ENCODE measurements around the gene PMEL. TPM values are rescaled to one million over a fixed set of nuclear protein-coding genes. Genes with fewer than 3 reads are reported as not detected.
"Not testable (repeated sequence)": the region's sequence is repeated elsewhere in the genome, so short reads cannot be mapped to it uniquely, and the experiment has no call there.

PMEL gene
- total RNA-seq, 1 experiment from 2014 or later: not detected

- TF ChIP-seq, protein P1, sequence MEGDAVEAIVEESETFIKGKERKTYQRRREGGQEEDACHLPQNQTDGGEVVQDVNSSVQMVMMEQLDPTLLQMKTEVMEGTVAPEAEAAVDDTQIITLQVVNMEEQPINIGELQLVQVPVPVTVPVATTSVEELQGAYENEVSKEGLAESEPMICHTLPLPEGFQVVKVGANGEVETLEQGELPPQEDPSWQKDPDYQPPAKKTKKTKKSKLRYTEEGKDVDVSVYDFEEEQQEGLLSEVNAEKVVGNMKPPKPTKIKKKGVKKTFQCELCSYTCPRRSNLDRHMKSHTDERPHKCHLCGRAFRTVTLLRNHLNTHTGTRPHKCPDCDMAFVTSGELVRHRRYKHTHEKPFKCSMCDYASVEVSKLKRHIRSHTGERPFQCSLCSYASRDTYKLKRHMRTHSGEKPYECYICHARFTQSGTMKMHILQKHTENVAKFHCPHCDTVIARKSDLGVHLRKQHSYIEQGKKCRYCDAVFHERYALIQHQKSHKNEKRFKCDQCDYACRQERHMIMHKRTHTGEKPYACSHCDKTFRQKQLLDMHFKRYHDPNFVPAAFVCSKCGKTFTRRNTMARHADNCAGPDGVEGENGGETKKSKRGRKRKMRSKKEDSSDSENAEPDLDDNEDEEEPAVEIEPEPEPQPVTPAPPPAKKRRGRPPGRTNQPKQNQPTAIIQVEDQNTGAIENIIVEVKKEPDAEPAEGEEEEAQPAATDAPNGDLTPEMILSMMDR (IDR thresholded peaks at IDR 0.05; ENCODE audit: unreplicated experiment): no peak
- Mint-ChIP-seq H3K27ac (ENCODE audit: low read depth, unreplicated experiment) (peak overlapping the region; percentile 93), H3K9me3 (ENCODE audit: unreplicated experiment) (no peaks in the 10 kb centered on the region), H3K36me3 (ENCODE audit: insufficient read depth, unreplicated experiment) (peaks cover 27% of the 10 kb centered on the region), H3K4me3 (ENCODE audit: unreplicated experiment) (peak overlapping the region; percentile 95), H3K27me3 (ENCODE audit: insufficient read depth, unreplicated experiment) (no peaks in the 10 kb centered on the region), H3K4me1 (ENCODE audit: insufficient read depth, unreplicated experiment) (peaks cover 36% of the 10 kb centered on the region)
- ChIA-PET CTCF (interaction anchor here (0.6 to 8.2 kb wide), 33 partner anchors 10 to 179 kb away, joined by 3 to 108 read pairs (median 4); partner anchors contain the start of genes DNAJC14, ORMDL2, RAB5B and SARNP), POLR2A (interaction anchor here (0.7 to 12.6 kb wide), 16 partner anchors 10 to 270 kb away, joined by 3 to 207 read pairs (median 5); partner anchors contain the start of genes CD63, DNAJC14, ORMDL2 and PA2G4)
- DNase-seq (ENCODE audit: unreplicated experiment): no peak
- intact Hi-C loops (cut with micrococcal nuclease): loop anchor here (1.0 kb wide), 2 partner anchors 45 to 109 kb away; partner anchors contain the start of gene SARNP
- BruUV-seq (replicated peaks): TSS peak; percentile 37
These were observed 39.7 kb downstream of the PMEL start for GRCh38 chr12:55925870-55926737.

DNA sequence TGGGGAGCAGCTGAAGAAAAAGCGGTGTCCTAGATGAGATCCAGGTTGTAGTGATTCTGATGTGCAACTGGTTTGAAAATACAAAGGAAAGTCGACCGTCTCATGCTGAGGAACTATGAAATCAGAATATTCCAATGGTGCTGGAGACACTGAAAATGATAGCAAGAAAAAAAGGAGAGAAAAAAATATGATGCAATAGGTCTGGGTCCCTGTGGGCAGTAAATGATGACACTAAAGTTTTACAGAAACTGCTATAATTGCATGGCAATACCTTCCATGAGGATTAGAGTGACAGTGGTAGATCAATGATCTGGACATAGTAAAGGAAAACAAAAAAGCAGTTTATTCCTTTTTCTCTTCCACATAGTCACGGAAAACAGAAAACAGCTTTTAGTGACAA lies 40.5 kb downstream of the PMEL start:
- POLR2A ChIA-PET: interaction anchor here (0.6 to 12.6 kb wide), 12 partner anchors 13 to 1621 kb away, joined by 3 to 207 read pairs (median 6); partner anchors contain the start of genes CD63, DNAJC14, ORMDL2 and PA2G4
- BruUV-seq (replicated peaks): no TSS peak
- TF ChIP-seq, protein P1 (IDR thresholded peaks at IDR 0.05; ENCODE audit: unreplicated experiment): no peak
- CTCF ChIA-PET: interaction anchor here (0.6 to 8.2 kb wide), 17 partner anchors 9 to 180 kb away, joined by 3 to 108 read pairs (median 5); no protein-coding TSS in a partner anchor
- H3K9me3 Mint-ChIP-seq (ENCODE audit: unreplicated experiment): no peaks in the 10 kb centered on the region
- peak overlapping the region; percentile 93 for H3K27ac Mint-ChIP-seq (ENCODE audit: low read depth, unreplicated experiment)
- intact Hi-C loops (cut with micrococcal nuclease): no loop called here
- peaks cover 27% of the 10 kb centered on the region for H3K36me3 Mint-ChIP-seq (ENCODE audit: insufficient read depth, unreplicated experiment)
- H3K4me1 Mint-ChIP-seq (ENCODE audit: insufficient read depth, unreplicated experiment): peaks cover 28% of the 10 kb centered on the region
- DNase-seq (ENCODE audit: unreplicated experiment): no peak
- no peaks in the 10 kb centered on the region for H3K27me3 Mint-ChIP-seq (ENCODE audit: insufficient read depth, unreplicated experiment)
- peak overlapping the region; percentile 95 for H3K4me3 Mint-ChIP-seq (ENCODE audit: unreplicated experiment)

DNA sequence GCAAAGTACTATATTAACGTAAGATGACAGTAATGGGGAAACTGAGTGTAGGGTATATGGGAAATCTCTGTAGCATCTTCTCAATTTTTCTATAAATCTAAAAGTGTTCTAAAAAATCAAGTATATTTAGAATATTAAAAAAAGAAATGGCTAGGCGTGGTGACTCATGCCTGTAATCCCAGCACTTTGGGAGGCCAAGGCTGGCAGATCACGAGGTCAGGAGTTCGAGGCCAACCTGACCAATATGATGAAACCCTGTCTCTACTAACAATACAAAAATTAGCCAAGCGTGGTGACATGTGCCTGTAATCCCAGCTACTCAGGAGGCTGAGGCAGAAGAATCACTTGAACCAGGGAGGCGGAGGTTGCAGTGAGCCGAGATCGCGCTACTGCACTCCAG lies 42.2 kb downstream of the PMEL start:
- CTCF ChIA-PET; H3K27me3 Mint-ChIP-seq (ENCODE audit: insufficient read depth, unreplicated experiment); POLR2A ChIA-PET; DNase-seq (ENCODE audit: unreplicated experiment); H3K9me3 Mint-ChIP-seq (ENCODE audit: unreplicated experiment); BruUV-seq (replicated peaks); intact Hi-C loops (cut with micrococcal nuclease); H3K27ac Mint-ChIP-seq (ENCODE audit: low read depth, unreplicated experiment); H3K4me3 Mint-ChIP-seq (ENCODE audit: unreplicated experiment): not testable (repeated sequence)
- Mint-ChIP-seq H3K4me1 (ENCODE audit: insufficient read depth, unreplicated experiment) (peaks cover 22% of the 10 kb centered on the region), H3K36me3 (ENCODE audit: insufficient read depth, unreplicated experiment) (peaks cover 34% of the 10 kb centered on the region)

DNA sequence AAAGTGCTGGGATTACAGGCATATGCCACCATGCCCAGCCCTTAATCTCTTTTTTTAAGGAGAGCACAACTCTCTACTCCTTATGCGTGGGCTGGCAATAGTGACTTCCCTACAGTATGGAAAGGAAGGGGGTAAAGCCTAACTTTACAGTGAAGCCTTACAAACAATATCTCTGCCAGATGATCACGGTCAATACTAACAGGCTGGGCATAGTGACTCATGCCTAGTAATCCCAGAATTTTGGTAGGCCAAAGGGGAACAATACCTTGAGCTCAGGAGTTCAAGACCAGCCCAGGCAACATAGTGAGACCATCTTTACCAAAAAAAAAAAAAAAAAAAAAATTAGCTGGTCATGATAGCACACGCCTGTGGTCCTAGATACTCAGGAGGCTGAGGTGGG lies 43.7 kb downstream of the PMEL start:
- Mint-ChIP-seq H3K27me3 (ENCODE audit: insufficient read depth, unreplicated experiment) (no peaks in the 10 kb centered on the region), H3K4me1 (ENCODE audit: insufficient read depth, unreplicated experiment) (peaks cover 22% of the 10 kb centered on the region), H3K27ac (ENCODE audit: low read depth, unreplicated experiment) (peak overlapping the region; percentile 16), H3K36me3 (ENCODE audit: insufficient read depth, unreplicated experiment) (peaks cover 37% of the 10 kb centered on the region), H3K4me3 (ENCODE audit: unreplicated experiment) (no peak overlapping the region), H3K9me3 (ENCODE audit: unreplicated experiment) (no peaks in the 10 kb centered on the region)
- ChIA-PET POLR2A (interaction anchor here (1.0 kb wide), 1 partner anchor 41 kb away, joined by 3 read pairs; no protein-coding TSS in a partner anchor), CTCF (no interaction called here)
- no peak for DNase-seq (ENCODE audit: unreplicated experiment)
- intact Hi-C loops (cut with micrococcal nuclease): no loop called here
- TF ChIP-seq, protein P1 (IDR thresholded peaks at IDR 0.05; ENCODE audit: unreplicated experiment): no peak
- BruUV-seq (replicated peaks): no TSS peak

- H3K27me3 Mint-ChIP-seq (ENCODE audit: insufficient read depth, unreplicated experiment); DNase-seq (ENCODE audit: unreplicated experiment); H3K9me3 Mint-ChIP-seq (ENCODE audit: unreplicated experiment); H3K27ac Mint-ChIP-seq (ENCODE audit: low read depth, unreplicated experiment); BruUV-seq (replicated peaks); intact Hi-C loops (cut with micrococcal nuclease); H3K4me3 Mint-ChIP-seq (ENCODE audit: unreplicated experiment): not testable (repeated sequence)
- peaks cover 24% of the 10 kb centered on the region for H3K4me1 Mint-ChIP-seq (ENCODE audit: insufficient read depth, unreplicated experiment)
- ChIA-PET POLR2A (interaction anchor here (0.7 to 7.1 kb wide), 2 partner anchors 9 to 72 kb away, joined by 3 to 35 read pairs; partner anchors contain the start of gene PYM1), CTCF (interaction anchor here (0.6 kb wide), 2 partner anchors 149 to 260 kb away, joined by 3 read pairs; no protein-coding TSS in a partner anchor)
- peaks cover 55% of the 10 kb centered on the region for H3K36me3 Mint-ChIP-seq (ENCODE audit: insufficient read depth, unreplicated experiment)
These were observed 46.8 kb downstream of the PMEL start for GRCh38 chr12:55919032-55919431.

All from MCF 10A (cell line).